ENCODE measurements around the gene QKI.

The QKI gene

DNA sequence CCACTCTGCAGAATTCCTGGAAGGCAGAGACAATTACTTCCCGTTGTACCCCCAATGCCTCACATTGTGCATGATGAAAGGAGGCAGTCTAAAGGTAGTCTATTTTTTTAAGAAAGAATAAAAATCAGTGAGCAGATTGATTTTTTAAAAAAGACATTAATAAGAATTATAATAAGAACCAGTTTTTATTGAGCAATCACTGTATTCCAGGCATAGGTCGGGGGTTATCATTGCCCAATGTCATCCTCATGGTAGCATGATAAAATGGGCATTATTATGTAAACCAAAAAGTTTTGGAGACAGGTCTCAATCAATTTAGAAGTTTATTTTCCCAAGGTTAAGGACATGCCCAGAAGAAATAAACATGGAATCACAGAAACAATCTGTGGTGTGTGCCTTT, 14.0 kb upstream of the QKI start:
- no peaks in the 10 kb centered on the region for H3K36me3 ChIP-seq (ENCODE audit: control insufficient read depth in 2 of 2, insufficient read depth in 1 of 2, low read length in 2 of 2)
- no peaks in the 10 kb centered on the region for H3K4me1 ChIP-seq (ENCODE audit: control insufficient read depth, insufficient read depth, low read length)
- no peaks in the 10 kb centered on the region for H3K9me3 ChIP-seq (ENCODE audit: control insufficient read depth, insufficient read depth, low read depth, low read length)
- POLR2A ChIA-PET, result no interaction called here
- H3K4me3 ChIP-seq (ENCODE audit: low read depth, low read length), result no peak overlapping the region
- CTCF ChIA-PET, result interaction anchor here (1.2 kb wide), 1 partner anchor 10 kb away, joined by 6 read pairs; no protein-coding TSS in a partner anchor
- no peak overlapping the region for H3K27ac ChIP-seq (ENCODE audit: extremely low read depth, low read depth, low read length)
- TF ChIP-seq ZNF146 (tag by site-specific recombination; IDR thresholded peaks at IDR 0.05), result no peak
- TF ChIP-seq ZNF214 (tag by site-specific recombination; IDR thresholded peaks at IDR 0.05; ENCODE audit: borderline replicate concordance), result no peak
- TF ChIP-seq, protein P1, sequence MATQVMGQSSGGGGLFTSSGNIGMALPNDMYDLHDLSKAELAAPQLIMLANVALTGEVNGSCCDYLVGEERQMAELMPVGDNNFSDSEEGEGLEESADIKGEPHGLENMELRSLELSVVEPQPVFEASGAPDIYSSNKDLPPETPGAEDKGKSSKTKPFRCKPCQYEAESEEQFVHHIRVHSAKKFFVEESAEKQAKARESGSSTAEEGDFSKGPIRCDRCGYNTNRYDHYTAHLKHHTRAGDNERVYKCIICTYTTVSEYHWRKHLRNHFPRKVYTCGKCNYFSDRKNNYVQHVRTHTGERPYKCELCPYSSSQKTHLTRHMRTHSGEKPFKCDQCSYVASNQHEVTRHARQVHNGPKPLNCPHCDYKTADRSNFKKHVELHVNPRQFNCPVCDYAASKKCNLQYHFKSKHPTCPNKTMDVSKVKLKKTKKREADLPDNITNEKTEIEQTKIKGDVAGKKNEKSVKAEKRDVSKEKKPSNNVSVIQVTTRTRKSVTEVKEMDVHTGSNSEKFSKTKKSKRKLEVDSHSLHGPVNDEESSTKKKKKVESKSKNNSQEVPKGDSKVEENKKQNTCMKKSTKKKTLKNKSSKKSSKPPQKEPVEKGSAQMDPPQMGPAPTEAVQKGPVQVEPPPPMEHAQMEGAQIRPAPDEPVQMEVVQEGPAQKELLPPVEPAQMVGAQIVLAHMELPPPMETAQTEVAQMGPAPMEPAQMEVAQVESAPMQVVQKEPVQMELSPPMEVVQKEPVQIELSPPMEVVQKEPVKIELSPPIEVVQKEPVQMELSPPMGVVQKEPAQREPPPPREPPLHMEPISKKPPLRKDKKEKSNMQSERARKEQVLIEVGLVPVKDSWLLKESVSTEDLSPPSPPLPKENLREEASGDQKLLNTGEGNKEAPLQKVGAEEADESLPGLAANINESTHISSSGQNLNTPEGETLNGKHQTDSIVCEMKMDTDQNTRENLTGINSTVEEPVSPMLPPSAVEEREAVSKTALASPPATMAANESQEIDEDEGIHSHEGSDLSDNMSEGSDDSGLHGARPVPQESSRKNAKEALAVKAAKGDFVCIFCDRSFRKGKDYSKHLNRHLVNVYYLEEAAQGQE (tag by site-specific recombination; IDR thresholded peaks at IDR 0.05), result no peak
- TF ChIP-seq ZNF274 (IDR thresholded peaks at IDR 0.05; ENCODE audit: low read length), result no peak
- TF ChIP-seq ZNF274 (tag by site-specific recombination; IDR thresholded peaks at IDR 0.05; ENCODE audit: borderline replicate concordance), result no peak
- TF ChIP-seq HOXC10 (CRISPR knock-in tag; IDR thresholded peaks at IDR 0.05), result no peak
- TF ChIP-seq, protein P2, sequence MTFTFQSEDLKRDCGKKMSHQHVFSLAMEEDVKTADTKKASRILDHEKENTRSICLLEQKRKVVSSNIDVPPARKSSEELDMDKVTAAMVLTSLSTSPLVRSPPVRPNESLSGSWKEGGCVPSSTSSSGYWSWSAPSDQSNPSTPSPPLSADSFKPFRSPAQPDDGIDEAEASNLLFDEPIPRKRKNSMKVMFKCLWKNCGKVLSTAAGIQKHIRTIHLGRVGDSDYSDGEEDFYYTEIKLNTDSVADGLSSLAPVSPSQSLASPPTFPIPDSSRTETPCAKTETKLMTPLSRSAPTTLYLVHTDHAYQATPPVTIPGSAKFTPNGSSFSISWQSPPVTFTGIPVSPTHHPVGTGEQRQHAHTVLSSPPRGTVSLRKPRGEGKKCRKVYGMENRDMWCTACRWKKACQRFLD (tag by site-specific recombination; IDR thresholded peaks at IDR 0.05), result no peak

DNA sequence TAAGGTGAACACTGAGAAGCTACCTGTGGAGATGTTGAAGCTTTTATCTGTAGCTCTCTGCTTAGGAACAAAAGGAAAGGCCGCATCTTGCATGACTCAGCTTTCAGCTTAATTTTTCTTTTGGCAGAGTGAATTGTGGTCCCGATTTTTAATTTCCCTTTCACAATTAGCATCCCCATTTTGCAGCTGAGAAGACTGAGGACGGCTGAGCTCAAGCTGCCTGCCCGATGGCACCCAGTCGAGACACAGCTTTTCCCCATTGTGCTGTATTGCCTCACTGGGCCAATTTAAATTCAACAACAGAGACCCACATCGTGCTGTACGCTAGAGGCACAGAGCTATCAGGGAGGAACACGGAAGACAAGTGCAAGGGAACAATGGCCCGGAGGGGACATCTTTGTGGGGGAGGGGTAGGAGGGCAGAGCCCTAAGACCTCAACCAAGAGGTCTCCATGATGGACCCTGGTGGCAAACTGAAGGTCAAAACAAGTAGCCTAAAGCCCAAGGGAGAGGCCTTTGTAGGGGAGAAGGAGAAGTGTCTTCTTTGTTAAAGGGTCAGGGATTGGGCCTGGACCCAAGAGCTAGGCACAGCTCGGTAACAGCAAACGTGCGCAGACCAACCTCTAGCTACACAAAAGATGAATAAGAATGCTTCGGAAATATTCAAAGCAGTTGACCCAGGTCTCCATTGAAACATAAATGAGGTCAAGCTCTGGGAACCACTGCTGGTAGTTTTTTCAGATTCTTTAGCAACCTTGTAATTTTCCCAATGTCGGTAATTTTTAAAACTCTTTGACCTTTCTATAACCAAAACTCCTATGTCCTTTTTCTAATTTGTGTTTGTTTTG, 13.3 kb upstream of the QKI start:
- ChIA-PET POLR2A (no interaction called here), CTCF (interaction anchor here (0.6 to 1.2 kb wide), 2 partner anchors 10 to 107 kb away, joined by 3 to 6 read pairs; no protein-coding TSS in a partner anchor)
- H3K9me3 ChIP-seq (ENCODE audit: control insufficient read depth, insufficient read depth, low read depth, low read length), result no peaks in the 10 kb centered on the region
- TF ChIP-seq ZNF138 (tag by site-specific recombination; IDR thresholded peaks at IDR 0.05; ENCODE audit: borderline replicate concordance) (no peak), OVOL3 (tag by site-specific recombination; IDR thresholded peaks at IDR 0.05) (no peak), ZNF311 (tag by site-specific recombination; IDR thresholded peaks at IDR 0.05; ENCODE audit: borderline replicate concordance) (no peak), ZXDB (tag by site-specific recombination; IDR thresholded peaks at IDR 0.05) (no peak), GLIS1 (tag by site-specific recombination; IDR thresholded peaks at IDR 0.05) (no peak), ZNF561 (tag by site-specific recombination; IDR thresholded peaks at IDR 0.05; ENCODE audit: borderline replicate concordance) (no peak), BCL11A (tag by site-specific recombination; IDR thresholded peaks at IDR 0.05; ENCODE audit: low read depth) (no peak), ZNF223 (tag by site-specific recombination; IDR thresholded peaks at IDR 0.05) (no peak), ZBTB1 (tag by site-specific recombination; IDR thresholded peaks at IDR 0.05) (no peak), KLF16 (tag by site-specific recombination; IDR thresholded peaks at IDR 0.05) (no peak), ZNF391 (tag by site-specific recombination; IDR thresholded peaks at IDR 0.05; ENCODE audit: borderline replicate concordance, low read depth) (no peak), ZNF701 (tag by site-specific recombination; IDR thresholded peaks at IDR 0.05) (no peak), IKZF3 (tag by site-specific recombination; IDR thresholded peaks at IDR 0.05) (no peak)
- TF ChIP-seq, protein P2 (tag by site-specific recombination; IDR thresholded peaks at IDR 0.05), result no peak
- TF ChIP-seq, protein P3, sequence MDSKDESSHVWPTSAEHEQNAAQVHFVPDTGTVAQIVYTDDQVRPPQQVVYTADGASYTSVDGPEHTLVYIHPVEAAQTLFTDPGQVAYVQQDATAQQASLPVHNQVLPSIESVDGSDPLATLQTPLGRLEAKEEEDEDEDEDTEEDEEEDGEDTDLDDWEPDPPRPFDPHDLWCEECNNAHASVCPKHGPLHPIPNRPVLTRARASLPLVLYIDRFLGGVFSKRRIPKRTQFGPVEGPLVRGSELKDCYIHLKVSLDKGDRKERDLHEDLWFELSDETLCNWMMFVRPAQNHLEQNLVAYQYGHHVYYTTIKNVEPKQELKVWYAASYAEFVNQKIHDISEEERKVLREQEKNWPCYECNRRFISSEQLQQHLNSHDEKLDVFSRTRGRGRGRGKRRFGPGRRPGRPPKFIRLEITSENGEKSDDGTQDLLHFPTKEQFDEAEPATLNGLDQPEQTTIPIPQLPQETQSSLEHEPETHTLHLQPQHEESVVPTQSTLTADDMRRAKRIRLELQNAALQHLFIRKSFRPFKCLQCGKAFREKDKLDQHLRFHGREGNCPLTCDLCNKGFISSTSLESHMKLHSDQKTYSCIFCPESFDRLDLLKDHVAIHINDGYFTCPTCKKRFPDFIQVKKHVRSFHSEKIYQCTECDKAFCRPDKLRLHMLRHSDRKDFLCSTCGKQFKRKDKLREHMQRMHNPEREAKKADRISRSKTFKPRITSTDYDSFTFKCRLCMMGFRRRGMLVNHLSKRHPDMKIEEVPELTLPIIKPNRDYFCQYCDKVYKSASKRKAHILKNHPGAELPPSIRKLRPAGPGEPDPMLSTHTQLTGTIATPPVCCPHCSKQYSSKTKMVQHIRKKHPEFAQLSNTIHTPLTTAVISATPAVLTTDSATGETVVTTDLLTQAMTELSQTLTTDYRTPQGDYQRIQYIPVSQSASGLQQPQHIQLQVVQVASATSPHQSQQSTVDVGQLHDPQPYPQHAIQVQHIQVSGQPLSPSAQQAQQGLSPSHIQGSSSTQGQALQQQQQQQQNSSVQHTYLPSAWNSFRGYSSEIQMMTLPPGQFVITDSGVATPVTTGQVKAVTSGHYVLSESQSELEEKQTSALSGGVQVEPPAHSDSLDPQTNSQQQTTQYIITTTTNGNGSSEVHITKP (tag by site-specific recombination; IDR thresholded peaks at IDR 0.05), result no peak
- H3K27ac ChIP-seq (ENCODE audit: extremely low read depth, low read depth, low read length), result no peak overlapping the region
- no peak overlapping the region for H3K4me3 ChIP-seq (ENCODE audit: low read depth, low read length)
- no peaks in the 10 kb centered on the region for H3K36me3 ChIP-seq (ENCODE audit: control insufficient read depth in 2 of 2, insufficient read depth in 1 of 2, low read length in 2 of 2)
- no peaks in the 10 kb centered on the region for H3K4me1 ChIP-seq (ENCODE audit: control insufficient read depth, insufficient read depth, low read length)

Data from HEK293 (cell line).